Germinal center (tissue), 1 donor: Measurements from ENCODE around the gene DNAH7.
"Not testable (repeated sequence)": the region's sequence is repeated elsewhere in the genome, so short reads cannot be mapped to it uniquely, and the experiment has no call there.

Experiments used
- DNase-seq: peaks from one replicate; pipeline ENCODE4 v3.0.0; 2012; ENCODE audit warnings: mixed read lengths, low spot score

DNAH7 gene

GRCh38 chr2:195967336-195967735, 101.3 kb downstream of the DNAH7 start:
- no peak for DNase-seq

GRCh38 chr2:195961873-195962272, 106.8 kb downstream of the DNAH7 start:
- no peak for DNase-seq

- no peak for DNase-seq
Observed at GRCh38 chr2:195959341-195959740, 109.3 kb downstream of the DNAH7 start.

- DNase-seq = no peak
Observed at GRCh38 chr2:195956725-195957124, 111.9 kb downstream of the DNAH7 start.

GRCh38 chr2:195945056-195945455, 123.6 kb downstream of the DNAH7 start:
- no peak for DNase-seq

GRCh38 chr2:195937176-195937575, 131.5 kb downstream of the DNAH7 start:
- no peak for DNase-seq

GRCh38 chr2:195934484-195934883, 134.2 kb downstream of the DNAH7 start:
- no peak for DNase-seq

GRCh38 chr2:195929531-195929930, 139.1 kb downstream of the DNAH7 start:
- no peak for DNase-seq

GRCh38 chr2:195925120-195925519, 143.5 kb downstream of the DNAH7 start:
- no peak for DNase-seq

- no peak for DNase-seq
Observed at GRCh38 chr2:195923889-195924288, 144.7 kb downstream of the DNAH7 start.

- DNase-seq = not testable (repeated sequence)
Observed at GRCh38 chr2:195917021-195917600, 151.5 kb downstream of the DNAH7 start.

- no peak for DNase-seq
Observed at GRCh38 chr2:195912079-195912478, 156.6 kb downstream of the DNAH7 start.

- DNase-seq = no peak
Observed at GRCh38 chr2:195910570-195910969, 158.1 kb downstream of the DNAH7 start.

GRCh38 chr2:195909926-195910325, 158.7 kb downstream of the DNAH7 start:
- DNase-seq = no peak

- DNase-seq = no peak
Observed at GRCh38 chr2:195907474-195907873, 161.2 kb downstream of the DNAH7 start.

- DNase-seq = no peak
Observed at GRCh38 chr2:195903956-195904355, 164.7 kb downstream of the DNAH7 start.

- DNase-seq = no peak
Observed at GRCh38 chr2:195902857-195903256, 165.8 kb downstream of the DNAH7 start.

GRCh38 chr2:195899226-195899625, 169.4 kb downstream of the DNAH7 start:
- DNase-seq = no peak

GRCh38 chr2:195898505-195899191, 170.0 kb downstream of the DNAH7 start:
- DNase-seq = no peak

- no peak for DNase-seq
Observed at GRCh38 chr2:195891081-195891480, 177.6 kb downstream of the DNAH7 start.

GRCh38 chr2:195879153-195879552, 189.5 kb downstream of the DNAH7 start:
- DNase-seq = no peak

GRCh38 chr2:195871326-195871725, 197.3 kb downstream of the DNAH7 start:
- DNase-seq = no peak

- no peak for DNase-seq
Observed at GRCh38 chr2:195864316-195864715, 204.3 kb downstream of the DNAH7 start.

GRCh38 chr2:195863564-195863963, 205.1 kb downstream of the DNAH7 start:
- DNase-seq = no peak
